Psoas muscle (tissue), 8 donors: Measurements from ENCODE around the gene WDR88. TPM values are rescaled to one million over a fixed set of nuclear protein-coding genes. Genes with fewer than 3 reads are reported as not detected.
A peak's percentile ranks its signal among the peaks of the same experiment; 100 is the strongest.

Source experiments
- ATAC-seq, 4 donors: fragments of 200-7000 bp; cut with Tn5 transposase; one replicate each; pipeline ENCODE4 v1.9.1; 2020; ENCODE audit warnings: moderate library complexity in 3 of 4, mild to moderate bottlenecking in 2 of 4
- DNase-seq, 2 donors: peaks; one replicate each; pipeline ENCODE4 v3.0.0-alpha.2; 2020
- H3K27ac ChIP-seq: fragments of 200-600 bp; one replicate; pipeline ENCODE4 v1.8.0; 2022
- H3K27me3 ChIP-seq, 3 donors: fragments of 200-600 bp in 1 of 3; one replicate each; pipeline versions ENCODE4 v1.6.1 to v1.8.0; 2013 to 2022; ENCODE audit warnings: low read length in 2 of 3, mild to moderate bottlenecking in 2 of 3, moderate library complexity in 1 of 3; ENCODE audit not compliant: insufficient read depth in 3 of 3
- H3K36me3 ChIP-seq, 2 donors: fragments of 200-600 bp in 1 of 2; one replicate each; pipeline versions ENCODE4 v1.6.1 to v1.8.0; 2013 to 2022; ENCODE audit warnings: low read depth in 1 of 2, mild to moderate bottlenecking in 1 of 2, moderate library complexity in 1 of 2; ENCODE audit not compliant: insufficient read depth in 1 of 2
- H3K4me1 ChIP-seq: fragments of 200-600 bp; one replicate; pipeline ENCODE4 v1.8.0; 2022
- H3K4me3 ChIP-seq: fragments of 200-600 bp; one replicate; pipeline ENCODE4 v1.8.0; 2022; ENCODE audit warnings: mild to moderate bottlenecking
- H3K9me3 ChIP-seq: fragments of 200-600 bp; one replicate; pipeline ENCODE4 v1.8.0; 2022
- WGBS, 3 donors: extraction: QIAGEN DNeasy Blood & Tissue Kit; methylation state at CpG; one replicate each; pipeline versions ENCODE4 v1.1.6 to v1.1.7; 2013; 5-methylcytosine and 5-hydroxymethylcytosine counted together
- intact Hi-C, 2 donors: fragments of 100-400 bp; cut with DNase I; formaldehyde crosslinking; loops; one replicate each; pipeline versions ENCODE4 v1.11.0 to v1.14.2; 2022
- polyA plus RNA-seq, 3 donors: library from polyadenylated mRNA; stranded (reverse); fragments of 200-250 nt; gene quantifications; one replicate each; pipeline ENCODE4 v1.2.3, GENCODE V29; 2013
- total RNA-seq, 4 donors: library from RNA; stranded (reverse); fragmentation: NEBNext Ultra II Directional in 2 of 4; extraction: Animal tissue kit (Norgen Biotek cat#: 25700) in 2 of 4; gene quantifications; one replicate each; pipeline versions ENCODE4 v1.2.1 to v1.2.4, GENCODE V29; 2021 to 2023
- TF ChIP-seq, protein P1 (sequence below): fragments of 200-600 bp; IDR thresholded peaks from one replicate; pipeline ENCODE4 v1.8.0; 2022; ENCODE audit warnings: antibody characterized with exemption
- donor health status: healthy with polysubstance abuse.
- donor health status: DM: no; HTN: no; CAD: no; lungs with moderate emphysema.
- donor health status: Bipolar disorder and iron deficiency.
- donor health status: healthy.
- donor health status: DM: yes; HTN: yes; CAD: no.
- donor health status: DM: no; HTN: no; CAD: no.
- donor health status: DM: no; HTN: no; CAD: no.
- donor health status: DM: yes; HTN: yes; CAD: no.

The WDR88 gene
- total and polyA plus RNA-seq, 7 donors: 0.06 TPM; not detected in 6

DNA sequence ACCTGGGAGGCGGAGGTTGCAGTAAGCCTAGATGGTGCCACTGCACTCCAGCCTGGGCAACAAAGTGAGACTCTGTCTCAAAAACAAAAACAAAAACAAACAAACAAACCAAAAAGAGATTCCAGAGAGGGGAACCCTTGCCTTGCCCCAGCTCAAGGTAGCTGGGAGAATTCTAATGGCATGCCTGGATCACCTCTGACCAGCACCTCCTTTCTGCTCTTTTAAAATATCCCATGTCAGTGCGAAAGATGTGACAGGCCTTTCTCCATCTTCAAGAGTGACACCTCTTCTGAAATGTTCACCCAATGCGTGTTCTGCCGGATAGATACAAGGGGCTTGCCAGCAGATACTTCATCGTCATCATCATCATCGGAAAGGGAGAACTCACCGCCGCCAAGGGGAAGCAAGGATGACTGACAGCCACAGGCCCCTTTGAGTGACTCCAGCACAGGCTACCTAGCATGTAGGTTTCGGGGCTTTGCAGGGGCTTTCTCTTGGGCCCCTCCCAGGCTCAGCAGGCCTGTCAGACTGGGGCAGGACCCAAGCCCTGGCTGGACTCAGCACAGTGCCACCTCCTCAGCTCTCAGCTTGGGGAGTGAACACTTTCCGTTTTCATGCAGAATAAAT lies 43.4 kb downstream of the WDR88 start:
- Histone ChIP-seq H3K4me1 (peaks cover 15% of the 10 kb centered on the region), H3K27ac (peak overlapping the region; percentile 97), H3K9me3 (no peaks in the 10 kb centered on the region), H3K4me3 (peak overlapping the region; percentile 90), H3K27me3 (no peaks in the 10 kb centered on the region), H3K36me3 (no peaks in the 10 kb centered on the region)
- TF ChIP-seq, protein P1, sequence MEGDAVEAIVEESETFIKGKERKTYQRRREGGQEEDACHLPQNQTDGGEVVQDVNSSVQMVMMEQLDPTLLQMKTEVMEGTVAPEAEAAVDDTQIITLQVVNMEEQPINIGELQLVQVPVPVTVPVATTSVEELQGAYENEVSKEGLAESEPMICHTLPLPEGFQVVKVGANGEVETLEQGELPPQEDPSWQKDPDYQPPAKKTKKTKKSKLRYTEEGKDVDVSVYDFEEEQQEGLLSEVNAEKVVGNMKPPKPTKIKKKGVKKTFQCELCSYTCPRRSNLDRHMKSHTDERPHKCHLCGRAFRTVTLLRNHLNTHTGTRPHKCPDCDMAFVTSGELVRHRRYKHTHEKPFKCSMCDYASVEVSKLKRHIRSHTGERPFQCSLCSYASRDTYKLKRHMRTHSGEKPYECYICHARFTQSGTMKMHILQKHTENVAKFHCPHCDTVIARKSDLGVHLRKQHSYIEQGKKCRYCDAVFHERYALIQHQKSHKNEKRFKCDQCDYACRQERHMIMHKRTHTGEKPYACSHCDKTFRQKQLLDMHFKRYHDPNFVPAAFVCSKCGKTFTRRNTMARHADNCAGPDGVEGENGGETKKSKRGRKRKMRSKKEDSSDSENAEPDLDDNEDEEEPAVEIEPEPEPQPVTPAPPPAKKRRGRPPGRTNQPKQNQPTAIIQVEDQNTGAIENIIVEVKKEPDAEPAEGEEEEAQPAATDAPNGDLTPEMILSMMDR: no peak
- intact Hi-C loops: no loop called here
- DNase-seq (peak in 1 of 2 donors; percentile 22), ATAC-seq (no peak)
- WGBS, 3 donors: 82 to 86% (median 82%) methylated on average over 10 of the region's 10 CpGs

DNA sequence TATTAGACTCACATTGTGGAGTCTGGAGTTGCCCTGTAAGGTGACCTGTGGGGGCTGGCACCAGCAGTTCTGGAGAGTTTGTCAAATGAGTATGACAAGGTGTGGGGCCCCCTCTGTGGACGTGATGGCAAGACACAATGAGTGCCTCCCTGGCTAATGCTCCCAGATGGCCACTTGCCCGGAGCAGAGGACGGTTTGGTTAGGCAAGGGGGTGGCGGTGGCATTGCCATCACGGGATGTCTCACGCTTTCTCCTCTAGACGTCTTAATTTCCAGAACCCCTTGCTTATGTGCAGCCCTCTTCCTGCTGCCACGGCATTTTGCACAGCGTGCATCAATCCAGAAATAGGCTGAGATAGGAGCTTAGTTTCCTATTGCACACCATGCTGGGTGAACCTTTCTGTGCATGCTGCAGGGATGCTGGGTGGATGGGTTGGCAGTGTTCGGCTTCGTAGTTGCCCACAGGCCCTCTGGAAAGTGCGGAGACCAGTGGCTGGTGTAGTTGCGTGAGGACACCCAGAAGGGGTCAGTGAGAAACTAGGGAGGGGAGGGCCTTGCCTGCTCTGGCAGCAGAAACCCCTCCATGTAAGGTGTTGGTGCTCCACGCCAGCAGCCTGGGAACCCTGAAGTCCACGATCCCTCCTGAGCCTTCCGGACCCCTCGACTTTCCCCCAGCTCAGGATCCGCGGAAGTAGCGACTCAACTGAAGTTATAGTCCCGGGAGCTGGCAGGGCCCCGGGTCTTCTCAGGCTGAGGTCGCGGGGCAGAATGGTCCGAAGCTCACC lies 44.2 kb downstream of the WDR88 start:
- Histone ChIP-seq H3K4me1 (peaks cover 15% of the 10 kb centered on the region), H3K36me3 (no peaks in the 10 kb centered on the region), H3K4me3 (peak overlapping the region; percentile 90), H3K27ac (peak overlapping the region; percentile 97), H3K9me3 (no peaks in the 10 kb centered on the region), H3K27me3 (no peaks in the 10 kb centered on the region)
- DNase-seq: peak in 1 of 2 donors; percentile 60
- 7 to 10% (median 8%) methylated on average over 23 to 25 of the region's 25 CpGs for WGBS, 3 donors
- TF ChIP-seq, protein P1: no peak
- peak; percentile 1 to 22 (median 5) for ATAC-seq
- intact Hi-C loops: no loop called here

DNA sequence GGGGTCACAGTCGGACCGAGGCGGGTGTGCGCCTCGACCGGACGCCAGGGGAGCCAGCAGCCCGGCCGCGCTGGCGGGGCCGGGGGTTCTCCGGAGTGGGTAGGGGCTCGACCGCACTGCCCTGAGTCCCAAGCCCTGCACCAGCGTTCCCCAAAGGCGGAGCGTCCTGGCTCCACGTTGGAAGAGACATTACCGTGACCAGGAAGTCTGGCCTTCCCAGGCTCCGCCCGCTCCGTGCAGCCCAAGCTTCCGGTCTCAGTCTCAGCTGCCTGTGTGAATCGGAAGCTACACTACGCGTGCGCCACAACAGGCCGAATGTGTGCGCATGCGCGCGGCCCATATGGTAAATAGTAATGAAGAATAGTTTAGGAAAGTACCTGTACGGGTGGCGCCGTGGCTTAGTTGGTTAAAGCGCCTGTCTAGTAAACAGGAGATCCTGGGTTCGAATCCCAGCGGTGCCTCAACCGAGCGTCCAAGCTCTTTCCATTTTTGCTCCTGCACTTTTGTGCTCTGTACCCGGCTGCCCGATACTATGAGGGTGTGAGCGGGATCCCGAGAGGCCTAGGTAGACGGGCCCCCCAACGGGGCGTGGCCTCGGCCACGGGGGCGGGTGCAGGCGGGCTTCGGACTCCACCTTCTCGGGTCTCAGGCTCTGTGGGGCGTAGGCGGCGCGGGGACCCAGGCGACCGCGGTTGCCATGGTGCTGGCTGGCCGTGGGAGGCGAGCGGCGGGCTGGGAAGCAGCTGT lies 44.9 kb downstream of the WDR88 start:
- no peaks in the 10 kb centered on the region for H3K36me3 ChIP-seq
- peak overlapping the region; percentile 97 for H3K27ac ChIP-seq
- H3K4me1 ChIP-seq: peaks cover 15% of the 10 kb centered on the region
- TF ChIP-seq, protein P1: peak; percentile 40
- peak; percentile 95 to 97 for DNase-seq
- no peaks in the 10 kb centered on the region for H3K27me3 ChIP-seq
- H3K9me3 ChIP-seq: no peaks in the 10 kb centered on the region
- peak; percentile 92 to 95 (median 92) for ATAC-seq
- H3K4me3 ChIP-seq: peak overlapping the region; percentile 90
- intact Hi-C loops: no loop called here
- WGBS, 3 donors: 0% methylated on average over 65 of the region's 65 CpGs

DNA sequence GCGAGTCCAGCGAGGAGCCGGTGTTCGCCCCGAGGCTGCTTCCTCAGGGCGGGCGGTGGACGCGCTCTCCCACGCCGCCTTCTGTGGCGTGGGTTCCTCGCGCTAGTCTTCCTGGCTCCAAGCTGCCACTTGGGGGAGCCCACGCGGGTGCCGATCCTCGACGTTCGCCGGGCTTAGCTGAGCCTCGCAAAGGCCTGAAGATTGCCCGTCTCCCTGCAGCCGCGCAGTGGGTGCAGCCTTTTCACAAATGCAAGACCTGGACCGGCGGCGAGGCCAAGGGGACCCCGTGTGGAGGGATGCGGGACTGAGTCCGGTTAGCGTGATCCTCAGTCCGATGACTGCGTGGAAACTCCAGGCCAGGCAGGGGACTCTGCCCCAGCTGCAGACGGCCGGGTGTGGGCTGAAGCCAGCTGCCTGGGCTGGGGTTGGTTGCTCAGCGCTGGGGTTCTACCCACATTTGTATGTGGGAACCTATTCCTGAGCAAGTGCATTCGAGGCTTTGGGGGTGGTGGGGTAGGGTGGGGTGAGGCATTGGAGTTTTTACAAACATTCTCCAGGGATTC lies 45.6 kb downstream of the WDR88 start:
- Histone ChIP-seq H3K4me3 (peak overlapping the region; percentile 90), H3K27me3 (no peaks in the 10 kb centered on the region), H3K27ac (peak overlapping the region; percentile 97), H3K9me3 (no peaks in the 10 kb centered on the region), H3K36me3 (no peaks in the 10 kb centered on the region), H3K4me1 (peaks cover 15% of the 10 kb centered on the region)
- DNase-seq: no peak
- 0 to 1% (median 0%) methylated on average over 34 to 38 of the region's 38 CpGs for WGBS, 3 donors
- intact Hi-C loops: no loop called here
- TF ChIP-seq, protein P1: peak; percentile 34
- ATAC-seq: peak; percentile 12 to 57 (median 37)
